ENCODE measurements around the gene RNF151.

- TF ChIP-seq GATA2 (IDR thresholded peaks at IDR 0.05; ENCODE audit: low read depth, low read length) (no peak), GATA3 (IDR thresholded peaks at IDR 0.05; ENCODE audit: low read depth, low read length) (no peak)
Observed at GRCh38 chr16:1922357-1922756, 44.3 kb upstream of the RNF151 start.
